Measurements from ENCODE around the gene ARHGEF6.

Gene ARHGEF6

DNA sequence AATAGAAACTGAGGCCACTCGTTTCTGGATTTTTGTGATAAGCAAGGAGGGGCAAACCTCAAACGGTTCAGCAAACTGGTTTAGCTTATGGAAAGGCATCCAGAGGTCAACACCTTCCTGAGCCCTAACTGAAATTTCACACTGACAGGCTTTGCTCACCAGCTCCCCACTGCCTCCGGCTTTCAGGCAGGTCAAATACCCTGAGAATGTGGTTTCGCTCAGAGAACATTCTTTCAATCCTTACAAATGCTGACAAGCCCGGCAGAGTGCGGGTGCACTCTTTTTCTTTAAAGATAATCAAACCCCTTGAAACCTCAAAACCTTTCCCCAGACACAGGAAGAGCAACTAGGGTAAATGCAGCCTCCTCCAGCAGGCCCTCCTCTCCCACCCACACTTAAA, 91.3 kb downstream of the ARHGEF6 start:
- H3K4me3 ChIP-seq (ENCODE audit: low read depth, low read length) = no peak overlapping the region
- peak; percentile 47 for DNase-seq

DNA sequence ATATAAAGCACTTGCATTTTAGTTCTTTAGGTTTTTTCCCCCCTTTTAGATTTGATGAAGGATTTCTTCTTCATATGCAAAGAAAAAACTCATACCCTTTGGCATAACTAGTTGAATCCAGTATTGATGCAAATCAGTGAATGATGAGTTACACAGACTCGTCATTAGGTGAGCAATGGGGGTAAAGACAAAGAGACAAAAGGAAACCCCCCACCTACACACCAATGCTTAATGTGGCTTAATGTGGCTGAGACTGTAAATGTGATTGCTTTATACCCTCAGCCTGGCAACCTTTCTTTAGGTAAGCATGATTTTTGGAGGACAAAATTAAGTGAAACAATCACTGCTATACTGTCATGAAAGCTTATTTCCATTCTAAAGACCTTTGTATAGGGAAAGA, 93.3 kb downstream of the ARHGEF6 start:
- Histone ChIP-seq H3K36me3 (replicated peaks) (no peaks in the 10 kb centered on the region), H3K27me3 (replicated peaks) (no peaks in the 10 kb centered on the region), H3K27ac (no peak overlapping the region), H3K4me3 (ENCODE audit: low read depth, low read length) (no peak overlapping the region)
- TF ChIP-seq, protein P1, sequence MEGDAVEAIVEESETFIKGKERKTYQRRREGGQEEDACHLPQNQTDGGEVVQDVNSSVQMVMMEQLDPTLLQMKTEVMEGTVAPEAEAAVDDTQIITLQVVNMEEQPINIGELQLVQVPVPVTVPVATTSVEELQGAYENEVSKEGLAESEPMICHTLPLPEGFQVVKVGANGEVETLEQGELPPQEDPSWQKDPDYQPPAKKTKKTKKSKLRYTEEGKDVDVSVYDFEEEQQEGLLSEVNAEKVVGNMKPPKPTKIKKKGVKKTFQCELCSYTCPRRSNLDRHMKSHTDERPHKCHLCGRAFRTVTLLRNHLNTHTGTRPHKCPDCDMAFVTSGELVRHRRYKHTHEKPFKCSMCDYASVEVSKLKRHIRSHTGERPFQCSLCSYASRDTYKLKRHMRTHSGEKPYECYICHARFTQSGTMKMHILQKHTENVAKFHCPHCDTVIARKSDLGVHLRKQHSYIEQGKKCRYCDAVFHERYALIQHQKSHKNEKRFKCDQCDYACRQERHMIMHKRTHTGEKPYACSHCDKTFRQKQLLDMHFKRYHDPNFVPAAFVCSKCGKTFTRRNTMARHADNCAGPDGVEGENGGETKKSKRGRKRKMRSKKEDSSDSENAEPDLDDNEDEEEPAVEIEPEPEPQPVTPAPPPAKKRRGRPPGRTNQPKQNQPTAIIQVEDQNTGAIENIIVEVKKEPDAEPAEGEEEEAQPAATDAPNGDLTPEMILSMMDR (IDR thresholded peaks at IDR 0.05; ENCODE audit: low read depth, low read length, missing control alignments) = no peak
- in situ Hi-C loops (cut with HindIII; ENCODE audit: low pct_ligation_motif_present, low sequenced_read_pairs) = no loop called here
- no peak for DNase-seq

More for the DNA sequence above, 91.3 kb downstream of the ARHGEF6 start:
- Histone ChIP-seq H3K36me3 (replicated peaks) (no peaks in the 10 kb centered on the region), H3K27me3 (replicated peaks) (no peaks in the 10 kb centered on the region), H3K27ac (peak overlapping the region; percentile 58)
- TF ChIP-seq, protein P1 (IDR thresholded peaks at IDR 0.05; ENCODE audit: low read depth, low read length, missing control alignments) = no peak
- in situ Hi-C loops (cut with HindIII; ENCODE audit: low pct_ligation_motif_present, low sequenced_read_pairs) = no loop called here

DNA sequence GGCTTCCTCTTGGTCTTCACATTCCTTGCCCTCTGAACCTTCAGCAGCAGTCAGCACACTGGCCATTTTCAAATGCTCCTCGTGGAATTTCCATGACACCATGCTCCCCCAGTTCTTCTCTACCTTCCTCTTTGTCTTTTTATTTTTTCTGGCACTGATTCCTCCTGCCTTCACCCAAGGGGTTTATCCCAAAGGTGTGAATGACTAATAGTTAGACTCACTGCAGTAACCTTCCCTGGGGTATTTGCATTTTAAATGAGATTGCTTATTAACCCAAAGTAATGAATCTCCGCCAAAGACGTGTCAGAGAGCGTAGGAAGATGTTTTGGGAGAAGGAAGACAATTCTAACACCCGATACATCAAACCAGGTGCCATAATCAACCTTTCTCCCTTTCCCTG, 96.6 kb downstream of the ARHGEF6 start:
- in situ Hi-C loops (cut with HindIII; ENCODE audit: low pct_ligation_motif_present, low sequenced_read_pairs) = no loop called here
- H3K36me3 ChIP-seq (replicated peaks) = no peaks in the 10 kb centered on the region
- no peak for DNase-seq
- no peak overlapping the region for H3K4me3 ChIP-seq (ENCODE audit: low read depth, low read length)
- TF ChIP-seq, protein P1 (IDR thresholded peaks at IDR 0.05; ENCODE audit: low read depth, low read length, missing control alignments) = no peak
- H3K27ac ChIP-seq = no peak overlapping the region
- no peaks in the 10 kb centered on the region for H3K27me3 ChIP-seq (replicated peaks)

DNA sequence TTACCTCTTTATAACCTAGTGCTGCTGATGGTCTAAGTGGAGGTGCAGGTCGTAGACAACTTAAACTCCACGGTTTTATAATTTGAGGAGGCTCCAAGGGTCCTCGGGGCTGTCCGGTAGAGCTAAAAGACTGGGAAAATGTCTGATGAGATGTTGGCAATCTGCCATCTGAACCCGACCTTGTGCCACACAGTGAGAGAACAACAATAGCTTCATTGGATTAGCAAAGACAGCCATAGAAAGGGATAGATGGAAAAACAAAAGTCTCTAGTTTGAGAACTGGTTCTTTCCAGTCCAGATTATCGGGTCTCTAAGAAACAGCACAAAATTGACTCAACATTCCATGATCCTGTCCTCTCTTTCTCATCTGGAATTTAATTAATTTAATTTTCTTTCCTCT, 101.2 kb downstream of the ARHGEF6 start:
- no peaks in the 10 kb centered on the region for H3K27me3 ChIP-seq (replicated peaks)
- H3K4me3 ChIP-seq (ENCODE audit: low read depth, low read length) = no peak overlapping the region
- TF ChIP-seq, protein P1 (IDR thresholded peaks at IDR 0.05; ENCODE audit: low read depth, low read length, missing control alignments) = no peak
- no peak for DNase-seq
- no peaks in the 10 kb centered on the region for H3K36me3 ChIP-seq (replicated peaks)
- in situ Hi-C loops (cut with HindIII; ENCODE audit: low pct_ligation_motif_present, low sequenced_read_pairs) = no loop called here
- no peak overlapping the region for H3K27ac ChIP-seq

DNA sequence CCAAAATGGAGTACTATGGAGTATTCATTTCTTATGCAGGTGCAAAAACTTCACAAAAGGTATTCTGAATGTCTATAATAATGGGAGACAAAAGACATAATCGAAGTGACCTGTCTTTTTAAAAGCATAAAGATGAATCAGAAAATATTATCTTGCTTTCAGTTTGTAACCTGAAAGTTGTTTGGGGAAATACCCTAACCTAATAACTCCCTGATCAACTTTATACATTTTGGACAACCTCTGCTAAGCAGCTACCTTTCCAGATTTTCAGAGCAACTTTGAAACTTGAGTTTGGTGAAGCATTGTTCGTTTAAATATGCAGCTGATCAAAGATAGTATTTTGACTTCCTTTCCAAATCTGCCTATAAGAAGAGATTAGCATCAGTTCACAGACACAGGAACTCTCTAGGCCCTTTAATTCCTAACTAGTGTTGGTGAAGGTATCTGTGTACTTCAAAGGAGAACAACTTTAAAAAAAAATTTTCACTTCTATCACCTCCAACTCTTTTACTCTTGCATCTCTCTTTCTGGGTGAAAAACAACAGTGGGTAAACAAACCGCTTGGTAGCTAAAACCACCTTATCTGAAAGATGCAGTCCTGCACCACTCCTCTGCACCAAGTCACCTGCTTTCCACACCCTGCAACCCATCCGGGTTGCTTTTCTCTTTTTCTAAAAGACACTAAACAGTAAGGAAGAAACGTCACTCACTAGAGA, 106.3 kb downstream of the ARHGEF6 start:
- Histone ChIP-seq H3K4me3 (ENCODE audit: low read depth, low read length) (no peak overlapping the region), H3K27me3 (replicated peaks) (no peaks in the 10 kb centered on the region), H3K27ac (no peak overlapping the region), H3K36me3 (replicated peaks) (no peaks in the 10 kb centered on the region)
- no peak for DNase-seq
- in situ Hi-C loops (cut with HindIII; ENCODE audit: low pct_ligation_motif_present, low sequenced_read_pairs) = no loop called here
- TF ChIP-seq, protein P1 (IDR thresholded peaks at IDR 0.05; ENCODE audit: low read depth, low read length, missing control alignments) = no peak
